Stomach (tissue), 4 donors: ENCODE measurements around the gene FAM43A.

Source experiments
- EP300 ChIP-seq: sonication (generic); formaldehyde crosslinking; IDR thresholded peaks from one replicate; pipeline ENCODE4 v1.6.1; 2017; ENCODE audit warnings: antibody characterized with exemption
- TF ChIP-seq, protein P1 (sequence below), 7 experiments: fragments of 450-650 bp in 4 of 7; fragments of 200-600 bp in 3 of 7; sonication (generic) in 3 of 7; IDR thresholded peaks; one replicate each; pipeline ENCODE4 v1.5.1; 2016 to 2019; ENCODE audit warnings: antibody characterized with exemption in 7 of 7, control low read depth in 2 of 7, mild to moderate bottlenecking in 1 of 7

DNA sequence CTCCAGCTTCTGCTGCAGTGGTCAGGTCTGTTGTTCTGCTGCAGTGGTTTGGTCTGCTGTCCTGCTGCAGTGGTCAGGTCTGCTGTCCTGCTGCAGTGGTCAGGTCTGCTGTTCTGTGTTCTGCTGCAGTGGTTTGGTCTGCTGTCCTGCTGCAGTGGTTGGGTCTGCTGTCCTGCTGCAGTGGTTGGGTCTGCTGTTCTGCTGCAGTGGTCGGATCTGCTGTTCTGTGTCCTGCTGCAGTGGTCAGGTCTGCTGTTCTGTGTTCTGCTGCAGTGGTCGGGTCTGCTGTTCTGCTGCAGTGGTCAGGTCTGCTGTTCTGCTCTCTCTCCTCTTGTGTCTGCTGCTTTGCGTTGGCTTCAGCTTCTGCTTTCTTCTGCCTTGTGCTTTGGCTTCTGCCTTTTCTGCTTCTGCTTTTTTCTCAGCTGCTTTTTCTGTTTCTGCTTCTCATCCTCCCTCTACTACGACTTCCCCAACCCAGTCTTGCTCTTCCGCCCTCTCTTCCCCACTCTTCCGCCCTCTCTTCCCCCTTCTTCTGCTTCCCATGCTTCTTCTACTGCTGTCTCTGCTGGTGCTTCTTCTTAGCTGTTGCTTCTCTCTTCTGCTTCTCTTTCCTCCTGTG is 50.7 kb downstream of the FAM43A start:
- TF ChIP-seq, protein P1, sequence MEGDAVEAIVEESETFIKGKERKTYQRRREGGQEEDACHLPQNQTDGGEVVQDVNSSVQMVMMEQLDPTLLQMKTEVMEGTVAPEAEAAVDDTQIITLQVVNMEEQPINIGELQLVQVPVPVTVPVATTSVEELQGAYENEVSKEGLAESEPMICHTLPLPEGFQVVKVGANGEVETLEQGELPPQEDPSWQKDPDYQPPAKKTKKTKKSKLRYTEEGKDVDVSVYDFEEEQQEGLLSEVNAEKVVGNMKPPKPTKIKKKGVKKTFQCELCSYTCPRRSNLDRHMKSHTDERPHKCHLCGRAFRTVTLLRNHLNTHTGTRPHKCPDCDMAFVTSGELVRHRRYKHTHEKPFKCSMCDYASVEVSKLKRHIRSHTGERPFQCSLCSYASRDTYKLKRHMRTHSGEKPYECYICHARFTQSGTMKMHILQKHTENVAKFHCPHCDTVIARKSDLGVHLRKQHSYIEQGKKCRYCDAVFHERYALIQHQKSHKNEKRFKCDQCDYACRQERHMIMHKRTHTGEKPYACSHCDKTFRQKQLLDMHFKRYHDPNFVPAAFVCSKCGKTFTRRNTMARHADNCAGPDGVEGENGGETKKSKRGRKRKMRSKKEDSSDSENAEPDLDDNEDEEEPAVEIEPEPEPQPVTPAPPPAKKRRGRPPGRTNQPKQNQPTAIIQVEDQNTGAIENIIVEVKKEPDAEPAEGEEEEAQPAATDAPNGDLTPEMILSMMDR (IDR thresholded peaks at IDR 0.05) = no peak
- no peak for TF ChIP-seq EP300
